GM15510 (cell line): Measurements from ENCODE around the gene KCNIP3.

Experiments used
- POLR2A ChIP-seq: IDR thresholded peaks from 3 replicates; pipeline ENCODE4 v1.6.1; 2011; ENCODE audit warnings: borderline replicate concordance; ENCODE audit not compliant: insufficient read length; ENCODE audit errors: extremely low read depth

KCNIP3 gene

GRCh38 chr2:95296880-95297487 lies at the start of gene KCNIP3:
Gene KCNIP3, plus strand, starts transcription at chr2:95297347. Its CDS starts 92 bp downstream, at chr2:95297439.
- TF ChIP-seq POLR2A: no peak

DNA sequence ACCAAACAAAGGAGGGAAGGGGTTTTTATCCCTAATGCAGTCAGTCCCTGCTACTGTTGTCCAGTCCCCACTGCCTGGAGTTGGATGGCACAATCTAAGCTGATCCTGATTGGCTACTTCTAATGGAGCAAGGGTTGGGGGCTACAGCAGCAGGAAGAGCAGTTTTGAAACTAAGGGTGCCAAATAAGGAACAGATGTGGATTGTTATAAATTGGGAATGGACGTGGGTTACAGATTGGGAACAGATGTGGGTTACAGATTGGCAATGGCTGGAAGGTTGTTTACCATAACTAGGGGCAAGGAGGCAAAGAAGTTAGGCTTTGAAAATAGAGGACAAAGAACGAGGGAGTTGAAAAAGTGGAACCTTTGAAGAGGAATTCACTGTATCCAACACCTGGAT lies 38.9 kb upstream of the KCNIP3 start:
- no peak for TF ChIP-seq POLR2A

DNA sequence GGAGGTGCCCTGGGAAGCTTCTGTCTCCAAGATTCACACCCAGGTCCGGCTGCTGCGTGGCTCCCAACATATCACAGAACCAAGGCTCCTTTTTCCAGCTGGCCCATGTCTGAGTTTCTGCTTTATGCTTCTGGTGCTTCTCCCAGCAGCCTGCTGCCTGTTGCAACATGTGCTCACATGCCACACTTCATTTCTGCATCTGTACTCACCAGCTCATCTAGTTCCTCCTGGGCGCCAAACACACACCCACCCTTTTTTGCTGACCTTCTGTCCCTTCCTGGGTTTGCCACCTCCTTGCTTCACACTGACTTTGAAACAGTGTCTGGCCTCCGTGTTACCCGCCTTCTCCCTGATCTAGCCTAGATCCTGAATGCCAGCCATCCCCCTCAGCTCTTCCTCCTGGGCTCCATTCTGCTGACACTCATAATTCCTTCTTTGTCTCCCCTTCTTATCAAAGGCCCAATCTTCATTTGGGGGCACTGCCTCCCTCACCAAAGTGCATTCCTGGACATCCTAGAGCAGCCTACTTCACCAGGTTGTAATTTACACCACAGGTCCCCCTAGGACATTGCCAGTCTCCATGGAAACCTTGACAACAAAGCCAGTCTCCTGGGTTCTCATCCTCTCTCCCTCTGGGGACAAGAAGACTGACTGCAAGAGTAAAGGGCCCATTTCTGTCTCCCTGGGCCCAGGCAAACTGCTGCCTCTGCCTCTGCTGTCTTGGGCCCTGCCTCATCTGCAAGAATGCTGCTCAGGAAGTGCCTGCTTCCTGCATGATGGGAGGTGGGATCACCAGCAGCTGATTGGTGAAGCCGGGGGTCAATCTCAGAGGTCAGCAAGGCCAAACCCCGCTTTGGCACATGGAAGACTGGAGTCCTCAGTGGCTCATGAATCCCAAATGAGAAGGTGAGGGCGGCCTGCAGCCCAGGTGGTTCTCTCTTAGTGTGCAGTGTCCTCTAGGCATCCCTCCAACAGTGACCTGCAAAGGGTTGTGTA lies 36.8 kb upstream of the KCNIP3 start:
- TF ChIP-seq POLR2A: no peak

- no peak for TF ChIP-seq POLR2A
Observed at GRCh38 chr2:95261602-95262001, 35.5 kb upstream of the KCNIP3 start.

- no peak for TF ChIP-seq POLR2A
Observed at GRCh38 chr2:95262896-95263542, 34.1 kb upstream of the KCNIP3 start.

DNA sequence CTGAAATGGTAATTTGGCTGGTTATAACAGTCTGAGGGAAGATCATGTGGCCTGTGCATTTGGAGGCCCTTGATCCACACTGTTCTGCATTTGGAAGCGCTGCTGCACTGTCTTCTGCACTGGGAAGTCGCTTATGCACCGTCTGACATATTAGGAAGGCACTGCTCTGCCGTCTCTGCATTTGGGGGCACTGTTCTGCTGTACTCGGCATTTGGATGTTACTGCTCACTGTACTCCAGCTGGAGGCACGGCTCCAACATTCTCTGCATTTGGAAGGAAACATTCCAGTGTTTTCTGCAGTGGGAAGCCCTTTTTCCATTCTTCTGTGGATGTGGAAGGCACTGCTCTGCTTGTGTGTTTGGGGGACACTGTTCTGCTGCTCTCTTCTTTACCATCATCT lies 32.5 kb upstream of the KCNIP3 start:
- TF ChIP-seq POLR2A: no peak

DNA sequence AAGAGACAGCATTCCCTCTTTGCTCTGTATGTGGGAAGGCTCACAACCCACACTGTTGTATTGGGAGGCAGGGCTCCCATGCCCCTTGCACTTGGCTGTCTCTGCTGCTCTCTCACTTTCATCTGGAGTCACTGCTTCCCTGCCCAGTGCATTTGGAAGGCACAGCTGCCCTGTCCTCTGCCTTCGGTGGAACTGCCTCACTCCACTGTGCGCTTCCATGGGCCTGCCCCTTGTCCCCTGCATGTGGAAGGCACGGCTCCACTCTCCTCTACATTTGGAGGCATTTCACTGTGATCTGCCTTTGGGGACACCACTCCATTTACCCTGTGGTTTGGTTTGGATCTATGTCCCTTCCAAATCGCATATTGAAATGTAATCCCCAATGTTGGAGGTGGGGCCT lies 32.0 kb upstream of the KCNIP3 start:
- no peak for TF ChIP-seq POLR2A

- TF ChIP-seq POLR2A: no peak
Observed at GRCh38 chr2:95266781-95267430, 30.2 kb upstream of the KCNIP3 start.

DNA sequence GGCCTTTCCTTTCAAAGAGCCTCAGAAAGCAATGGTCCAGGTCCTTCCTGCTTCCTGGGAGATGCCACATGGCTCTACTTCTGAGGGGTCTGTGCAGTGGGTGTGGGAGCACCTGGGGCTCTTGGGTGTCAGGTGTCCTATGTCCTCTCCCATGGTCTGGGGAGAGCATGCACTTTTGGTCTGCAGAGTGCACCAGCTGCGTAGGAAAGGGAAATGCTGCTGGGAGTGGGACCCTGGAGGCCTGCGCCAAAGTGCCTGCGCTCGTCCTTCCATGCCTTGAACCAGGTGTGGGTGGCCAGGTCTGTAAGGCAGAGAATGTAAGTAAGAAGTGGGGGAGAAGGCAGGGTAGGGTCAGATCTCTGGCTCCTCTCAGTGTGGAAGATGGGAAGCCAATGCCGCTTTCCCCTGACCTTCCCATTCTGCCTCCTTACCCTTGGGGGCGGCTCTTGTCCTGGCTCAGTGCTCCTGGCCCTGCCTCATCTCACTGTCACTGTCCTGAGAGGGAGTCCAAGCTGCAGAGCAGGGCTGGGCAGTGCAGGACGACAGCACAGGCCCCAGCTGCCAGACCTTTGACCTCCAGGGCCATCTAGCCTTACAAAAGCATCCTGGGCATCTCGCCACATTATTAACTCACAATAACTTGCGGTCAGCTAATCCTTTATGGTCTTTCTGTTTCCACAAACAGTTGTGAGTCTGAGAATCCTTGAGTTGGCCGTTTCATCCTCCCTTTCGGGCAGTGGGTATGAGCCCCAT lies 29.5 kb upstream of the KCNIP3 start:
- no peak for TF ChIP-seq POLR2A

- TF ChIP-seq POLR2A: no peak
Observed at GRCh38 chr2:95268211-95269035, 28.7 kb upstream of the KCNIP3 start.

DNA sequence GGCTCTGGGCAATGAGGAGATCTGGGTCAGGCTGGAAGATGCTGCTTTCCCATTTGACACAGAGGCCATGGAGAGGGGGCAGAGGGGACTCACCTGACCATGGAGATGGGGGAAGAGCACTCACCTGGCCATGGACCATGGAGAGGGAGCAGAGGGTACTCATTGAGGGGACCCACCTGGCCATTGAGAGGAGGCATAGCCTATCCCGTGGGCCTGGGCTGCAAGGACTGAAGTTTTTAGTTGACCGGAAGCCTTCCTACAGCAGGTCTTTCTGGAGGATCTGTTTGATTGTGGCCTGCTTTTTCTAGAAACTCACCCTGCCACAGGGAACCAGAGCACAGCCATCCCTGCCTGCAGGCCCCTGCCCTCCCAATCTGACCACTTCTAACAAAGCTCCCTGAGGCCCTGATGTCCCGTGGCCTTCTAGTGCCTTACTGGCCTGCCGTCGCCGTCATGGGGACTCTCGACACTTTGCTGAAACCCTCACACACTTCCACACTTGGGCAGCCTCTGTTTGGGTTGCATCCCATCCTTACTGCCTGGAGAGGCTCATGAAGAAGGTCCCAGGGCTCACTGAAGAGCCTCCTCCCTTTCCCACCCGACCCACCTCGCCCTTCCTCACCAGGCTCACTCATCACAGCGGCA lies 28.0 kb upstream of the KCNIP3 start:
- no peak for TF ChIP-seq POLR2A

DNA sequence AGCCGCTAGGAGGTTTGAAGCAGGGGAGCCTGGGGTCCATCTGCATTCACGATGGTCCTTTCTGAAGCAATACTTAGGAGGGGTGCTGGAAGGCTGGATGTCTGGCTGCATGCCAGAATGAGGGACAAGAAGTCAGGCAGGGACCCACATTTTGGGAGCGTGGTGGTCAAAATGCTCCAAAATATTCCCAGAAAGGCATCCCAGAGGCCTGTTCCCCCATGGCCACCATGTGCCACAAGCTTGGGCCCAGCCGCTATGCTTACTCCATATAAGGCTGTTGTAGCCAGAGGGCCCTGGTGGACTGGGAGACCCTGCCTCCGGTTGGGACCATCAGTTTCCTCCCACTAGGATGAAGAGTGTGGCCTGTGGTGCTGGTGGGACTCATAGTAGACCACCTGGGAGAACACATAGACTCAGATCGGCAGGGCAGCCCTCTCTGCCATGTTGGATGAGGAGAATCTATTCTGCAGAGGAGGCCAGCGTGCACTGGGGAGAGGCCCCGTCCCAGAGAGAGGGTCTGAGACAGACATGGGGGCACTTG lies 26.5 kb upstream of the KCNIP3 start:
- TF ChIP-seq POLR2A: no peak
